Globus pallidus (tissue), 1 donor: ENCODE results near the gene C12orf75.
A peak's percentile ranks its signal among the peaks of the same experiment; 100 is the strongest.
"Not testable (repeated sequence)": the region's sequence is repeated elsewhere in the genome, so short reads cannot be mapped to it uniquely, and the experiment has no call there.

Experiments used
- DNase-seq: peaks from one replicate; pipeline ENCODE4 v3.0.0-alpha.2; 2015; ENCODE audit warnings: low spot score

Gene C12orf75

GRCh38 chr12:105378911-105379310 lies 48.4 kb downstream of the C12orf75 start:
- no peak for DNase-seq

- peak; percentile 37 for DNase-seq
Observed at GRCh38 chr12:105382771-105383622, 52.5 kb downstream of the C12orf75 start.

- DNase-seq = no peak
Observed at GRCh38 chr12:105384220-105384619, 53.7 kb downstream of the C12orf75 start.

- DNase-seq = no peak
Observed at GRCh38 chr12:105384916-105385535, 54.5 kb downstream of the C12orf75 start.

- DNase-seq = no peak
Observed at GRCh38 chr12:105386431-105386830, 55.9 kb downstream of the C12orf75 start.

DNA sequence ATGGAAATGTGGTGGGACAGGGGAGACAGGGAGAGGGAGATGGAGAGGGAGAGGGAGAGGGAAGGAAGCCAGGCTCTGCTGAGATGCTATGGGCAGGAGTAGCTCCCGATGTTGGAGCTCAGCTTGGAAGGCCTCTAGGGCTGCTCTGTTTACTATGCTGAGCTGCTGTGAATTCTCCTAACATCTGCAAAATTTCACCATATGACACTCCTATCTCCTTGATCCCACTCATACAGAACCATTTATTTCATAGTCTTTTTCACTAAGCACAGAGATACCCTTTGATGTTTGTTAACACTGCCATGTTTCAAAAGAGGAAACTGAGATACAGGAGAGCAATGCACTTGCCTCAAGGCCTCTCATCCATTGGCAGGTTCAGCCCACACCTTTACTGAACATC lies 60.7 kb downstream of the C12orf75 start:
- DNase-seq = no peak

- DNase-seq = peak; percentile 37
Observed at GRCh38 chr12:105393587-105393986, 63.1 kb downstream of the C12orf75 start.

DNA sequence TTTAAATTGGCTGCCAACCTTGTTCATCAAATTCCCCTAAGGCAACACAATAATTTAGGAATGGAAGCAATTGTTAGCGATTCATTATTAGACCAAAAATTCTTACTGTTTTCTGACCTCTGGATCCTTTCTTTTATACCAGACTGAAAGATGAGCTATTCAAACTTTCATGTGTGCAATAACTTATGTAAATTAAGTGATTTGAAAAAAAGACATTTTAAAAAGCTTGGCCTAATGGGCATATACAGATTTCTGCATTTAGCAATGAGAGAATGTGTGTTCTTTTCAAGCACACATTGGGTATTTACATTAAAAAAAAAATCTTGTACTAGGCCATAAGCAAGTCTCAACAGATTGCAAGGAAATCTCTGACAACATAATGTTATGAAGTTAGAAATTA lies 65.5 kb downstream of the C12orf75 start:
- no peak for DNase-seq

DNA sequence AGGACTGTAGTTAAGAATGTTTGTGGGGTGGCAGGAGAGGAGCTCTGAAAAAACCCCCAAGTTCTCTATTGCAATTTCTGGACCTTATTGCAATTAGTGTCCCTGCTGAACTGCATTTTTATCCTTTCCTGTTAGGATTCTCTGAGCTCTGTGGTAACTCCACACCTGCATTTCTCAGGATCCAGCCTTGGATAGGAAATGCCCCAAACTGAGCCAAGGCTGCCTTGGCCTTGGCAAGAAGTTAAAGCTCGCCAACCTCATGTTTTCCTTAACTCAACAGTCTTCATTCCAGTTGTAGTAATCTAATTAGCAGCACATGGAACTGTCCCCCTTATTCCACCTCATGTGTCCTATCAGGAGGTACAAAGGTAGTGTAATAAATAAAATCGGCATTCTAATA lies 66.5 kb downstream of the C12orf75 start:
- no peak for DNase-seq

- DNase-seq = no peak
Observed at GRCh38 chr12:105398930-105399329, 68.4 kb downstream of the C12orf75 start.

GRCh38 chr12:105399428-105400081 lies 69.1 kb downstream of the C12orf75 start:
- no peak for DNase-seq

GRCh38 chr12:105400227-105400626 lies 69.7 kb downstream of the C12orf75 start:
- no peak for DNase-seq

GRCh38 chr12:105401198-105401597 lies 70.7 kb downstream of the C12orf75 start:
- no peak for DNase-seq

DNA sequence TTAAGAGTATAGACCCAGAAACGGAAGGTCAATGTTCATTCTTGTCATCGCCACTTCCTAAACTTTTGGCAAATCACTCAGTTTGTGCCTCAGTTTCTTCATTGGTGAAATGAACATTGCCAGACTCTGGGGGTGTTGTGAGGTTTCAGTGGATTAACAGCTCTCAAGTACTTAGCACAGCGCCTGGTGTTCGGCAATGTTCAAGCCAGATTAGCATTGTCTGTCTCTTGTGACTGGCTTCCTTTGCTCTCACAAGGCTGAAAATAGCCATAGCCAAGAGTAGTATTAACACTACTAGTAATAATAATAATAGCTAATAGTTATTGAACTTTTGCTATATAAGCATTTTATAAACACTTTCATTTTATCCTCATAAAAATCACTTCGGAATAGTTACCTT lies 71.9 kb downstream of the C12orf75 start:
- DNase-seq = no peak

GRCh38 chr12:105403095-105403494 lies 72.6 kb downstream of the C12orf75 start:
- no peak for DNase-seq

- DNase-seq = not testable (repeated sequence)
Observed at GRCh38 chr12:105404134-105404533, 73.6 kb downstream of the C12orf75 start.

DNA sequence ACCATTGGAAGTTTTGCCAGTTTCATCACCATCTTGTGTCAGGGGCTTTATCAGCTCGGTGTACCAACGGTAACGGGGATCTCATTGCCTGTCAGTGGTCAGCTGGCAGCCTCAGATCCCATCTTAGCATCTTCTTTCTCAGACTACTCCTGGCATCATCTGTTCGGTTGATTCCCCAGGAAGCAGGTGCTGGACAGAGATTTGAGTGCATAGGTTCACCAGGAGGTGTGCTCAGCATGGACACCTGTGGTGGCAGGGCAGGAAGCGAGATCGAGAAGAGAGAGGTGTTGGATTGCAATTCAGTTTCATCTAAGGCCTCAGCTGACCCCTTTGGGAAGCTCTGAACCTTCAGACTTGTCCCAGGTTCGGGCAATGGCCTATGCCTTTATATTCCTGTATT lies 76.0 kb downstream of the C12orf75 start:
- no peak for DNase-seq

- DNase-seq = no peak
Observed at GRCh38 chr12:105409279-105409678, 78.8 kb downstream of the C12orf75 start.

GRCh38 chr12:105409801-105410471 lies 79.4 kb downstream of the C12orf75 start:
- DNase-seq = no peak

- DNase-seq = no peak
Observed at GRCh38 chr12:105413911-105414487, 83.5 kb downstream of the C12orf75 start.

DNA sequence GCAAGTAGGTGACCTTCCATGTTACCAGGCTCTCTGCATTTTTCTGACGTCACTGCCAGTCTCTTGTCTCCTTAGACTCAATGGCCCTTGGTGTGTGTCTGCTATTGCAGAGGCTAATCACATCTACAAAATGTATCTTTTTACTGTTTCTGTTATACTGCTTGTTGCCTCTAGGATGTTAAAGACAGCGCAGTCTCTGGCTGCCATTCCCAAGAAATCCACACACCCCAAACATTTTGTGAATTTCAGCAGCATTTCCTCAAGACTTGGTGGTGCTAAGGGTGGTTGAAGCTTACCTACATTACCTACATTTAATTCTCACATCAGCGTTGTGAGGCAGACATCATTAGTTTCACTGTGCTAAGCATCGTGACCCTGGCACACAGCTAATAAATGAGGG lies 87.2 kb downstream of the C12orf75 start:
- DNase-seq = no peak

DNA sequence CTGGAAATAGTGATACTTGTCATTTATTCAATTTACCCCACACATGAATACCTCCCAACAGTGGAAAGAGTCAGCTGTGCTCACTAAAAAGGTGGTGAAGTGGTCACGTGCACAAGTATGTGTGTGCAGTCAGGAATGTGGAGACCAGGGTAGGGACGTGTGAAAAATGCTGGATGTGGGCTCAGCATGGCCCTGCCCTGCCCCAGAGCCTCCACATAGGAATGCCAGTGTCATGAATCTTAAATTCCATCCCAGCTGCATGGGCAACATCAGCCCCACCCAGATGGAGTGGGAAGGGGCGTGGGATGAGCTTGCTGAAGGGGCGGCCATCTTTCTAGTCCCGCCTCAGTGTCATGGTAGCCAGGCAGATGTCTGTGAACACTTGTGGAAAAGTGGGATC lies 87.7 kb downstream of the C12orf75 start:
- no peak for DNase-seq
